ENCODE measurements around the gene USP5.

The USP5 gene

GRCh38 chr12:6849976-6850560 lies 1.9 kb upstream of the USP5 start:
- H3K79me2 ChIP-seq = peaks cover 16% of the 10 kb centered on the region
- no peak overlapping the region for H3K4me3 ChIP-seq (ENCODE audit: low read depth, low read length)
- H3K4me1 ChIP-seq = peaks cover 17% of the 10 kb centered on the region
- no peak overlapping the region for H2AFZ ChIP-seq
- H3K4me2 ChIP-seq (ENCODE audit: low read length) = no peak overlapping the region
- no peaks in the 10 kb centered on the region for H3K27me3 ChIP-seq (ENCODE audit: control insufficient read depth, insufficient read depth, low read length)
- H3K27ac ChIP-seq = no peak overlapping the region
- H3K9me3 ChIP-seq (ENCODE audit: control insufficient read depth, low read length) = no peaks in the 10 kb centered on the region
- H3K36me3 ChIP-seq (ENCODE audit: control insufficient read depth, insufficient read depth, low read length) = no peaks in the 10 kb centered on the region
- no peak overlapping the region for H3K9ac ChIP-seq
- no peak for TF ChIP-seq CTCF (IDR thresholded peaks at IDR 0.05)

- Histone ChIP-seq H3K27me3 (ENCODE audit: control insufficient read depth, insufficient read depth, low read length) (no peaks in the 10 kb centered on the region), H3K9ac (no peak overlapping the region), H3K36me3 (ENCODE audit: control insufficient read depth, insufficient read depth, low read length) (no peaks in the 10 kb centered on the region), H3K4me3 (ENCODE audit: low read depth, low read length) (peak overlapping the region; percentile 96), H3K79me2 (peaks cover 23% of the 10 kb centered on the region), H3K4me1 (peaks cover 17% of the 10 kb centered on the region), H3K4me2 (ENCODE audit: low read length) (peak overlapping the region; percentile 99), H2AFZ (peak overlapping the region; percentile 99), H3K27ac (peak overlapping the region; percentile 98), H3K9me3 (ENCODE audit: control insufficient read depth, low read length) (no peaks in the 10 kb centered on the region)
- TF ChIP-seq CTCF (IDR thresholded peaks at IDR 0.05) = no peak
These were observed 1.2 kb upstream of the USP5 start for GRCh38 chr12:6850796-6851152.

GRCh38 chr12:6851153-6851920 lies 613 bp upstream of the USP5 start, which contains the start of gene CDCA3:
TSS of gene CDCA3 (minus strand) at chr12:6851286. CDS start at chr12:6850952, 334 bp downstream.
- peak within 1 kb of the TSS; percentile 96 for H3K4me3 ChIP-seq (ENCODE audit: low read depth, low read length)
- peak within 1 kb of the TSS; percentile 13 for H3K9ac ChIP-seq
- H3K27ac ChIP-seq = peak within 1 kb of the TSS; percentile 98
- no peaks in the 10 kb centered on the region for H3K27me3 ChIP-seq (ENCODE audit: control insufficient read depth, insufficient read depth, low read length)
- peaks cover 23% of the 10 kb centered on the region for H3K79me2 ChIP-seq
- H3K4me1 ChIP-seq = peaks cover 17% of the 10 kb centered on the region
- H2AFZ ChIP-seq = peak within 1 kb of the TSS; percentile 99
- H3K9me3 ChIP-seq (ENCODE audit: control insufficient read depth, low read length) = no peaks in the 10 kb centered on the region
- H3K4me2 ChIP-seq (ENCODE audit: low read length) = peak within 1 kb of the TSS; percentile 99
- TF ChIP-seq CTCF (IDR thresholded peaks at IDR 0.05) = no peak
- H3K36me3 ChIP-seq (ENCODE audit: control insufficient read depth, insufficient read depth, low read length) = no peaks in the 10 kb centered on the region

GRCh38 chr12:6852651-6853354 lies 853 bp downstream of the USP5 start:
- TF ChIP-seq CTCF (IDR thresholded peaks at IDR 0.05) = no peak
- Histone ChIP-seq H3K79me2 (peaks cover 24% of the 10 kb centered on the region), H3K36me3 (ENCODE audit: control insufficient read depth, insufficient read depth, low read length) (no peaks in the 10 kb centered on the region), H3K27ac (peak overlapping the region; percentile 98), H3K9me3 (ENCODE audit: control insufficient read depth, low read length) (no peaks in the 10 kb centered on the region), H2AFZ (peak overlapping the region; percentile 99), H3K9ac (no peak overlapping the region), H3K4me2 (ENCODE audit: low read length) (peak overlapping the region; percentile 60), H3K27me3 (ENCODE audit: control insufficient read depth, insufficient read depth, low read length) (no peaks in the 10 kb centered on the region), H3K4me1 (peaks cover 17% of the 10 kb centered on the region), H3K4me3 (ENCODE audit: low read depth, low read length) (peak overlapping the region; percentile 96)

Data from parathyroid adenoma (tissue), 2 donors.